Transverse colon (tissue), 4 donors: Measurements from ENCODE around the gene BIN2.

Source experiments
- CTCF ChIP-seq, 5 experiments: fragments of 200-600 bp in 3 of 5; fragments of 450-650 bp in 2 of 5; sonication (generic) in 3 of 5; IDR thresholded peaks; 1 replicate in 2 of 5; 2 replicates in 3 of 5; pipeline ENCODE4 v1.5.1; 2016 to 2017; ENCODE audit warnings: antibody characterized with exemption in 5 of 5, inconsistent platforms in 3 of 5, mild to moderate bottlenecking in 2 of 5, moderate library complexity in 1 of 5
- EP300 ChIP-seq: sonication (generic); formaldehyde crosslinking; IDR thresholded peaks from one replicate; pipeline ENCODE4 v1.6.1; 2017; ENCODE audit warnings: antibody characterized with exemption, low read depth
- POLR2A ChIP-seq: fragments of 450-650 bp; IDR thresholded peaks from one replicate; pipeline ENCODE4 v1.6.1; 2016; ENCODE audit warnings: antibody characterized with exemption, mild to moderate bottlenecking, moderate library complexity
- POLR2AphosphoS5 ChIP-seq, 3 donors: sonication (generic); formaldehyde crosslinking; IDR thresholded peaks; one replicate each; pipeline ENCODE4 v1.6.1; 2016; ENCODE audit warnings: antibody characterized with exemption in 3 of 3

- no peak for TF ChIP-seq CTCF (IDR thresholded peaks at IDR 0.05)
- TF ChIP-seq EP300: no peak
- TF ChIP-seq POLR2A: no peak
- no peak for TF ChIP-seq POLR2AphosphoS5 (IDR thresholded peaks at IDR 0.05)
These were observed 17.5 kb downstream of the BIN2 start for GRCh38 chr12:51306507-51306906.
